ENCODE results near the gene VSIG10.
"Not testable (repeated sequence)": the region's sequence is repeated elsewhere in the genome, so short reads cannot be mapped to it uniquely, and the experiment has no call there.

Gene VSIG10

GRCh38 chr12:118032188-118032587 is 71.6 kb downstream of the VSIG10 start:
- no peak for DNase-seq

- DNase-seq = no peak
These were observed 74.6 kb downstream of the VSIG10 start for GRCh38 chr12:118029166-118029565.

- DNase-seq = no peak
These were observed 78.6 kb downstream of the VSIG10 start for GRCh38 chr12:118025168-118025567.

- no peak for DNase-seq
These were observed 80.4 kb downstream of the VSIG10 start for GRCh38 chr12:118023301-118023860.

DNA sequence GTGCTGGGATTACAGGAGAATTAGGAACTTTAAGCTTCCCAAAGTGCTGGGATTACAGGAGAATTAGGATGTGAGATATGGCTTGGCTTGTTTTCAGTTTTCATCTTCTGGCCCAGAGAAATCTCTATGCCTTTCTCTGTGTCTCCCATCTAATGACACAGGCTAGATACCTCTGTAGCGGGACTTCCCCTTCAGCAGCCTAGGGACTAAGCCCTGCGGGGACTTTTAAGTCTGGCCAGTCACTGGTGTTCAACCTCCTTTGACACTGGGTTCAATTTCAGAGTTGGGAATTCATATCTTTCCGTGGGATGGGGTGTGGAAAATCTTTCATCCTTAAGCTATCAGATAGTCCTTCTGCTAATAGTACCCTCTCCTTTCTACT is 81.1 kb downstream of the VSIG10 start:
- no peak for DNase-seq

GRCh38 chr12:118022097-118022727 is 81.6 kb downstream of the VSIG10 start:
- DNase-seq = not testable (repeated sequence)

GRCh38 chr12:118020036-118020435 is 83.8 kb downstream of the VSIG10 start:
- no peak for DNase-seq

DNA sequence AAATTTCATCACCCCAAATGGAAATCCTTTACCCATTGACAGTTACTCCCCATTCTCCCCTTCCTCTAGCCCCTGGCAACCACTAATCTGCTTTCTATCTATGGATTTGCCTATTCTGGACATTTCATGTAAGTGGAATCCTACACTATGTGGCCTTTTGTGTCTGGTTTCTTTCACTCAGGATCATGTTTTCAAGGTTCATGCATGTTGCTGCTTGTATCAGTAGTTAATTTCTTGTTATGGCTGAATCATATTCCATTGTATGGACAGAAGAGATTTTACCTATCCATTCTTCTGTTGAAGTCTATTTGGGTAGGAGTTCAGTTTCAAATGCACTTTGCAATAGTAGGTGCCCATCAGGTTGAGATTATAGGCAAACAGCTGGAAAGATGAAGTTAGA is 85.9 kb downstream of the VSIG10 start:
- no peak for DNase-seq

DNA sequence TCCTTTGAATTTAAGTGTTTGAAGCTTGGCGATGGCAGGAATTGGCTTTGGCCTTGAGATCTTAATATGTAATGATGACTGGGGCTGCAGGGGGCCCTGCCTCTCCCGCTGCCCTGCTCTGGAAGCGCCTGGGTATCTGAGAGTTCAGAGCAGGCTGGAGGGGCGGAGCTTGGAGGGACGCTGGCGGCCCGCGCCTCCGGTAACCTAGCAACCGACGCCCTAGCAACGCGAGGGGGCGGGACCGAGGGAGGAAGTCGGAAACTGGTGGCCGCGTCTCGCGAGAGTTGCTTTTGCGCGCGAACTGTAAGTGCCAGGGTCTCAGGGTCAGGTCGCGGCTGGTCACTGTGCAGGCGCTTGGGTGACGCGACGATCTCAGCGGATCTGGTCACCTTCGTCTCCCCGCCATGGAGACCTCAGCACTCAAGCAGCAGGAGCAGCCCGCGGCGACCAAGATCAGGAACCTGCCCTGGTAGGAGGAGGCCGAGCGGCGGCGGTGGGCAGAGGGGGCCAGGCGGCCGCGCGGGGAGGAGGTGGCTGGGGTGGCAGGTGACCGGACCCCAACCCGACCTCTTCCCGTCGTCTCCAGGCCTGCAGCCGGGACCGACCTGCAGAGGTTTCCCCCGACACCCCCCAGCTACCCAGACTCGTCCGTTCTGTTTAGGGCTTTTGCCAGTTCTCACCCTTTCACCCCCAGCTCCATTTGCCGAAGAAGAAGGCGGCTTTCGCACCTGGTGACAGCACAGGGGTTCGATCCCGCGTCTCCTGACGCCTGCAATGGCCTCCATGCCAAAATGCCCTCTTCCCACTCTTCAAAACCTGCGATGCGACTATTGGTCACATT is 87.2 kb downstream of the VSIG10 start, which contains the start of gene RFC5:
Gene RFC5 (plus strand): TSS at position 280 of the 841 bp plus-strand sequence. CDS start 125 bp downstream, at position 405.
- DNase-seq = peak; percentile 98

DNA sequence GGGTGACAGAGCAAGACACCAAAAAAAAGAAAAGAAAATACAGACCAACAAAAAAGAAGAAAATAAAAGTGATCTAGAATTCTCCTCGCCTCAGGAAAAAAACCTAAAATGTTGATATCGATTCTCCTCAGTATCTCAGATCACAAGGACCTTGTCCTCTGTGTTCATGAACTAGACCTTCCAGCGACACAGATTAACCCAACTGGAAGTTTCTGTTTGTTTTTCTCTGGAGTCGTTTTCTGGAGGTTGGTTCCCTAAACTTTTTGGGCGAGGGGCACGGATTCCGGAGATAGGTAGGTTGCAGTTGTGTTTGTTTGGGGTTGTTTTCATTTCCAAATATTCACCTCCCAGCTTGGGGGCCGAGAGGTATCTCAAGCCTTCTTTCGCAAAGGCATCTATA is 87.9 kb downstream of the VSIG10 start:
- no peak for DNase-seq

GRCh38 chr12:118015306-118015705 is 88.5 kb downstream of the VSIG10 start:
- no peak for DNase-seq
